Measurements from ENCODE around the gene AHNAK.

DNA sequence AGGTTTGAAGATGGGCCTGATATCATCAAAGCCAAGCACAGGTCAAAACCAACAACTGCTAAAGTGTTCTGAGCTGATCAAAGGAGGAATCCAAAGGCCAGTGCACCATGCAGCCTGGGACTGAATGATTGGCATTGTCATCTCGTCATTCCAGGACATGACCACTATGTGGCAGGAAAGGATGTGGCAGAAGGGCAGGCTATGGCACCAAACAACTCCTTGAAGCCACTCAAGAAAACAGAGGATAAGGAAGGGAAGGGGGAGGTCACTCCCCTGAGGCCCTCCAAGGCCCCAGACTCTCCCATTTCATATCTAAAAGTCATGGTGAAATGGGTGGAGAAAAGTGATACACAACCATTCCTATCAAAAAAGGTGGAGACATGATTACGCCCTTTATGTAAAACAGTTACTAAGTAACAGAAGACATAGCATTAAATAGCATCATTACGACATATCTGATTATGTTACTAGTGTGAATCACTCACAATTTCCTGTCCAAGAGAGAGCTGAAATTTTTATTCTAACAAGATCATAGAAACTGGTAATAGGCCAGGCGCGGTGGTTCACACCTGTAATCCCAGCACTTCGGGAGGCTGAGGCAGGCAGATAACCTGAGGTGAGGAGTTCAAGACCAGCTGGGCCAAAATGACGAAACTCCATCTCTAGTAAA lies 49.3 kb downstream of the AHNAK start:
- TF ChIP-seq CTCF (IDR thresholded peaks at IDR 0.05) (no peak), EP300 (IDR thresholded peaks at IDR 0.05) (no peak), POLR2A (IDR thresholded peaks at IDR 0.05) (no peak)

Measured in ovary (tissue), 3 donors.